Measurements from ENCODE around the gene MMP24. TPM values are rescaled to one million over a fixed set of nuclear protein-coding genes. Genes with fewer than 3 reads are reported as not detected.

MMP24 gene
- total RNA-seq, 6 experiments from 2014 or later, result 0.27 to 1.5 (median 0.84) TPM

DNA sequence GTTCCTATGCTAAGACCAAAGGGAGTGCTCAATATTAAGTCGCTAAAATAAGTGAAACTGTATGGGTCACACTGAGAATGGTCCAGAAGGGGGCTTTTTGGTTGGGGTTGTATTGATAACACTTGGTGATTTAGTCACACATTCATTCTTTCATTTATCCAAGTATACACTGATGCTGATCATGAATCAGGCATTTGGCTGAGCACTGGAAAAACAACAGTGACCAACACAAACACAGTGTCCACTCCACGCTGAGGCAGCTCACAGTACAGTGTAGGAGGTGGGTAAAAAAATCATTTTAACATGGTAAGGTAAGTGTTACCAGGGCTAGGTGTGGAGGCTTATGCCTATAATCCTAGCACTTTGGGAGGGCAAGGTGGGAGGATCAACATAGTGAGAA is 74.9 kb downstream of the MMP24 start:
- Histone ChIP-seq H3K9me3 (no peaks in the 10 kb centered on the region), H3K27ac (no peak overlapping the region), H3K27me3 (no peaks in the 10 kb centered on the region), H3K4me1 (peaks cover 0 to 6% (median 2%) of the 10 kb centered on the region in 4 donors), H3K36me3 (no peaks in the 10 kb centered on the region), H3K4me3 (no peak overlapping the region)
- no peak for DNase-seq
- 79% methylated on average over 2 of the region's 2 CpGs for WGBS (ENCODE audit: insufficient coverage, low coverage, low lambda C conversion rate, missing lambda C conversion rate)
- no peak for ATAC-seq
- TF ChIP-seq POLR2A (IDR thresholded peaks at IDR 0.05), result no peak
- TF ChIP-seq, protein P1, sequence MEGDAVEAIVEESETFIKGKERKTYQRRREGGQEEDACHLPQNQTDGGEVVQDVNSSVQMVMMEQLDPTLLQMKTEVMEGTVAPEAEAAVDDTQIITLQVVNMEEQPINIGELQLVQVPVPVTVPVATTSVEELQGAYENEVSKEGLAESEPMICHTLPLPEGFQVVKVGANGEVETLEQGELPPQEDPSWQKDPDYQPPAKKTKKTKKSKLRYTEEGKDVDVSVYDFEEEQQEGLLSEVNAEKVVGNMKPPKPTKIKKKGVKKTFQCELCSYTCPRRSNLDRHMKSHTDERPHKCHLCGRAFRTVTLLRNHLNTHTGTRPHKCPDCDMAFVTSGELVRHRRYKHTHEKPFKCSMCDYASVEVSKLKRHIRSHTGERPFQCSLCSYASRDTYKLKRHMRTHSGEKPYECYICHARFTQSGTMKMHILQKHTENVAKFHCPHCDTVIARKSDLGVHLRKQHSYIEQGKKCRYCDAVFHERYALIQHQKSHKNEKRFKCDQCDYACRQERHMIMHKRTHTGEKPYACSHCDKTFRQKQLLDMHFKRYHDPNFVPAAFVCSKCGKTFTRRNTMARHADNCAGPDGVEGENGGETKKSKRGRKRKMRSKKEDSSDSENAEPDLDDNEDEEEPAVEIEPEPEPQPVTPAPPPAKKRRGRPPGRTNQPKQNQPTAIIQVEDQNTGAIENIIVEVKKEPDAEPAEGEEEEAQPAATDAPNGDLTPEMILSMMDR (IDR thresholded peaks at IDR 0.05), result no peak
- intact Hi-C loops (cut with DNase I), result loop anchor here (5.0 kb wide), 2 partner anchors 146 to 151 kb away; no protein-coding TSS in a partner anchor

DNA sequence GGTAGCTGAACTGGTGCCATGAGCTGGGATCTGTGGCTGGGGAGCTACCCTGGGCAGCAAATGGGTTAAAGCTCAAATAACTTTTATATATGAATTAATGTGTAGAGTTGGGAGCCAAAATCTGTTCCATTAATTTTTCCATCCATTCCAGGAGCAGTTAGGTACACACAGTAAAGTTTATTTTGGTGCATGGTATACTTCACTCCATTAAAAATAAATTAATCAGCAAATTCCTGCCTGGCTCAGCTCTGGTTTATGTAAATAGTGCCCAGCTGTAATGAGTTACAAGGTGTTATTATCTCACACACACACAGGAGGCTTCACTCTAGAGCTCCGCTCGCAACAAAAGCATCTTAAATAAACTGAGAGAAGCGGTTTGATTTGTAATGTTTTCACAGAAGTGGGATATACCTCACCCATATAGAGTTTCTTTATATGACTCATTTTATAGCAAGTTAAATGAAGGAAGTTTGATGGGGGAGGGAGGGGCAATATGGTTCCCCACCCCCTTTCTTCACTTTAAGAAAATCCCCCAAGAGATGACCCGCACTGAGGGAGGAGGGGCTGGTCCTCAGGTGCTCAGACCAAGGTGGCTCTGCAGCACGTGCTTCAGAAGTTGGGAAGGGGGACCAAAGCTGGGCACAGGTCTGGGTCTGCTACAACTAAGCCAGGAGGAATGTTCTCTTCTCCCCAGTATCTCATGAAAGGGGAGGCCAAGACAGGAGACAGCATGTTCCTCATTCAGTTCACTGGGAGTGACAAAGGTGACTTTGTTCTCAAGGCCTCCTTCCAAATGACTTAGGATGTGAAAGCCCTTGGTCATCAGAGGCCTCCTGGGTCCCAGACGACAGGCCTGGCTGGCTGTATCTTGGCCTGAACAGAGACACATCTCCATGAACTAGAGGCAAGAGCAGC is 76.2 kb downstream of the MMP24 start:
- DNase-seq (no peak), ATAC-seq (no peak)
- WGBS (ENCODE audit: insufficient coverage, low coverage, low lambda C conversion rate, missing lambda C conversion rate), result 89% methylated on average over 4 of the region's 6 CpGs
- intact Hi-C loops (cut with DNase I), result loop anchor here (5.0 kb wide), 2 partner anchors 145 to 150 kb away; no protein-coding TSS in a partner anchor
- no peak for TF ChIP-seq POLR2A (IDR thresholded peaks at IDR 0.05)
- TF ChIP-seq, protein P1 (IDR thresholded peaks at IDR 0.05), result no peak
- no peaks in the 10 kb centered on the region for H3K9me3 ChIP-seq
- H3K4me3 ChIP-seq, result no peak overlapping the region
- no peaks in the 10 kb centered on the region for H3K27me3 ChIP-seq
- peaks cover 0 to 17% (median 6%) of the 10 kb centered on the region in 4 donors for H3K4me1 ChIP-seq
- H3K36me3 ChIP-seq, result no peaks in the 10 kb centered on the region
- no peak overlapping the region for H3K27ac ChIP-seq

DNA sequence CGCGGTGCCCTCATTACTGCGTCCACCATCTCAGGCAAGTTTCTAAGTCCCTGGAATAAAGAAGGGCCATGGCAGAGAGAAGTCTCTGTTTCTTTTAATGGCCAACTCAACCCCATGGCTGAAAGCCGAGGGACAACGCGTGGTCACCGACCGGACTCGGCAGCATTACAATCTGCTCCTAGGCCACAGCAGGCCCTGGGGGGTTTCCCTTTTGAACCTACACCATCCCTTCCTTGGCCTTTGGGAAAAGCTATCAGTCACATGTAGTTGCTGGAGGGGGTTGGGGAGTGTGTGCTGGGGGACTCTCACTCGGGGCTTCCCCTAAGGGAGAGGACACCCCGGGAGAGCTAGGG is 76.9 kb downstream of the MMP24 start:
- H3K4me1 ChIP-seq, result peaks cover 0 to 23% (median 8%) of the 10 kb centered on the region in 4 donors
- H3K27ac ChIP-seq, result no peak overlapping the region
- ATAC-seq, result no peak
- H3K27me3 ChIP-seq, result no peaks in the 10 kb centered on the region
- TF ChIP-seq, protein P1 (IDR thresholded peaks at IDR 0.05), result no peak
- no peak for TF ChIP-seq POLR2A (IDR thresholded peaks at IDR 0.05)
- intact Hi-C loops (cut with DNase I), result loop anchor here (5.0 kb wide), 2 partner anchors 144 to 149 kb away; no protein-coding TSS in a partner anchor
- H3K4me3 ChIP-seq, result no peak overlapping the region
- DNase-seq, result no peak
- WGBS (ENCODE audit: insufficient coverage, low coverage, low lambda C conversion rate, missing lambda C conversion rate), result 16% methylated on average over 2 of the region's 11 CpGs
- H3K9me3 ChIP-seq, result no peaks in the 10 kb centered on the region
- H3K36me3 ChIP-seq, result no peaks in the 10 kb centered on the region

DNA sequence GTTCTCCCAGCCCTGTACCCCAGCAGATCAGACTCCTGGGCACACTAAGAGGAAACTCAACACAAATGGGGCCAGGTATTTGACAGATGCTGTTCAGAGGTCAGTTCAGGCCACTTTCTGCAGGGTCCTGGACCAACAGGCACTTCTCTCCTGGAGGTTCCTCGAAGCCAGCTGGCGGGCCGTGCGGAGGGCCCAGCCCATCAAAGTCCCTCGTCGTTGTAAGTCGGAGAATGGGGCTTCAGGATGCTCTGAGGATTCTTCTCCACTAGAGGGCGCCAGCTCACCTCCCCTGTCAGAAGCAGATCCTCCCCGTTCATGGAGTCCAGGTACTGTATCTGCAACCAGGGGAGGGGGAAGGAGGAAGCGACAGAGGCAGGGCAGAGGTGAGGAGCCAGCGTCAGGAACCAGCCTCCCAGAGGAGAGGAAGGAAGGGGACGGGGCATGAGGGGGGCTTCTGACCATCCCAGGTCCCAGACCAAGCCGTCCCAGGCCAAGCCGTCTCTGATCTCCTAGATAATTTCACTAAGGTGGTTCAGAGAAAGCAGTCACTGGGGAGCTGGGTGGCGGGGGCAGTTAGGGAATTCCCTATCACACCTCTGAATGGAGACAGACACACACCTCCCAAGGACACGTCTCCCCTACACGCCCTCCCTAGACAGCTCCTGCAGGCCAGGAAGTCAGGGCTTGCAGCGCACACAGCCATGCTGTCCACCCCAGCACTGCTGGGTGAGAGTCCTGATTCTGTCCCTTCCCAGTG is 77.4 kb downstream of the MMP24 start:
- peak; percentile 66 to 78 (median 77) for ATAC-seq
- intact Hi-C loops (cut with DNase I), result loop anchor here (5.0 kb wide), 2 partner anchors 143 to 148 kb away; no protein-coding TSS in a partner anchor

More for the DNA sequence above, 77.4 kb downstream of the MMP24 start:
- WGBS (ENCODE audit: insufficient coverage, low coverage, low lambda C conversion rate, missing lambda C conversion rate), result 24% methylated on average over 8 of the region's 18 CpGs
- H3K36me3 ChIP-seq, result no peaks in the 10 kb centered on the region
- H3K27me3 ChIP-seq, result no peaks in the 10 kb centered on the region
- no peak overlapping the region for H3K4me3 ChIP-seq
- no peaks in the 10 kb centered on the region for H3K9me3 ChIP-seq
- H3K4me1 ChIP-seq, result peaks cover 0 to 26% (median 10%) of the 10 kb centered on the region in 4 donors
- no peak overlapping the region for H3K27ac ChIP-seq
- DNase-seq, result peak; percentile 70 to 83 (median 70)
- TF ChIP-seq, protein P1 (IDR thresholded peaks at IDR 0.05), result peak; percentile 90 to 93 (median 92)
- no peak for TF ChIP-seq POLR2A (IDR thresholded peaks at IDR 0.05)

Data from right lobe of liver (tissue), 6 donors.